GM19455 (cell line): ENCODE measurements around the gene FAM81B.

Experiments used
- ATAC-seq: cut with Tn5 transposase; IDR thresholded peaks from one replicate; pipeline ENCODE4 v1.9.1; 2021; ENCODE audit not compliant: unreplicated experiment

The FAM81B gene

DNA sequence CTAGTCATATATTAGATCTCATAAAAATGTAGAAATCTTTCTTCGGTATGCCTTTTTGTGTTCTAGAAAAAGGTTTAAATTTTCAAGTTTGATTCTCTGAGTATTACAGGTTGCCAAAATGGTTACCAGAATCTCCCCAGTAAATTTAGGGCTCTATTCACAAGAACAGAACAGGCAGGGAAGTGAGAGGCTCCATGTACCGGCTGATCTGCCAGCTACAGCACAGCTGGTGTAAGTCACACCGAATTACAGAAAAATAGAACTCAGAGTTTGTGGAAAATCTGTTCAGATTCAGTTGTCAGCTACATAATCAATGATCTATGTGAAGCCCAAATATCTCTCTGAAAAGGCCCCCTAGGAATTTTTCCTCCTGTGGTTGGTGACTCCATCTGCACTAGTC lies 10.5 kb downstream of the FAM81B start:
- no peak for ATAC-seq

- no peak for ATAC-seq
Measured at GRCh38 chr5:95403996-95404395, 12.8 kb downstream of the FAM81B start.

DNA sequence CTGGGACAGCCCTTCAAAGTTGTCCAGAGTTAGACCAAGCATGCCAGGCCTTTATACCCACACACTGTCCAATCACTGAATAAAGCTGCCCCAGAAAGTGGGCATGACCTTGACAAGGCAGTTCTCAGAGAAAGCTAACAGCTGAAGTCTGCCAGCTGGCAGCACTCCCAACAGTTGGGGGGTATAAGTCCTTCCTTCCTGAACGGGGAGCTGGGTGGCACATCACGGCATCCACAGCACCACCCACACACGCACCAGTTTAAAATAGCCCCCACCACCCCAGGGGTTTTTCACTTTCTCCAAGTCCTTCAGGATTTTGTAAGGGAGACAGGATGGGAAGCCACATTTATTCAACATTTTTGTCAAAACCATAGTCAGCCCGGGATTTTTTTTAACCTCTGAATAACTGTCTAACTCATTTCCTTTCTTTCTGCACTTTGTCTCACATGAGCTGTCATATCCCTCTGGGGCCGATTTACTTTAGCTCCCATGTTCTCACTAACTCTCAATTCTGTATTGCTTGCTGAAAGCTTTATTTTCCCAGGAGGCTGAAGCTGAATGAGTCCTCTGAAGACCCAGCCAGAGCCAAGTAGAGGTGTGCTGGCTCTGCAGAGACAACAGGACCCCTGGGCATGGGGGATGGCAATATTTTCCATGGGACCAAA lies 15.4 kb downstream of the FAM81B start:
- ATAC-seq, result no peak

- ATAC-seq, result no peak
Measured at GRCh38 chr5:95410279-95410678, 19.1 kb downstream of the FAM81B start.

- ATAC-seq, result no peak
Measured at GRCh38 chr5:95411474-95411873, 20.3 kb downstream of the FAM81B start.

DNA sequence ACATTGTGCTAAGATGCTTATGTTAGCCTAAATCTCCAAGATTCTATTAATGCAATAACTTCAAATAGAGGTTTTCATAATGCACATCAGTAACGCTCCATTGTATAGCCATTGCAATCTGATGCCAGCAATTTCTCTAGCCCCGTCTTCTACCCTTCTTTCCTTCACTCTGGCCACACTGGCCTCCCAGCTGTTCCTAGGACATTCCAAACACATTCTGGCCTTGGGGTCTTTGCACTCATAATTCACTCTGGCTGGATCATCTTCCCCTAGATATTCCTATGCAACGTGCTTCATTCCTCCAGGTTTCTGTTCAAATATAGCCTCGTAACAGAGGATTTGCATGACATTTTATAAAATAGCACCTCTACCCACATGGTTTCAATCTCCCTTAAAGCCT lies 23.3 kb downstream of the FAM81B start:
- no peak for ATAC-seq

DNA sequence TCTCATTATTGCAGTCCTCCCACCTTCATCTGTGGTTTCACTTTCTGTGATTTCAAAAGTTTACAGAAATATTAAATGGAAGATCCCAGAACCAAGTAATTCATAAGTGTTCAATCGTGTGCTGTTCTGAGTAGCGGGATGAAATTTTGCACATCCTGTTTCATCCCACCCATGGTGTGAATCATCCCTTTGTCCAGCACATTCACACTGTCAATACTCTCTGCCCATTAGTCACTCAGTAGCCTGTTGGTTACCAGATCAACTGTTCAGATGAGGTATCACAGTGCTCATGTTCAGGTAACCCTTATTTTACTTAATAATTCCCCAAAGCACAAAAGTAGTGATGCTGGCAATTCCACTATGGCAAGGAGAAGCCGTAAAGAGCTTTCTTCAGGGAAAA lies 26.8 kb downstream of the FAM81B start:
- no peak for ATAC-seq

DNA sequence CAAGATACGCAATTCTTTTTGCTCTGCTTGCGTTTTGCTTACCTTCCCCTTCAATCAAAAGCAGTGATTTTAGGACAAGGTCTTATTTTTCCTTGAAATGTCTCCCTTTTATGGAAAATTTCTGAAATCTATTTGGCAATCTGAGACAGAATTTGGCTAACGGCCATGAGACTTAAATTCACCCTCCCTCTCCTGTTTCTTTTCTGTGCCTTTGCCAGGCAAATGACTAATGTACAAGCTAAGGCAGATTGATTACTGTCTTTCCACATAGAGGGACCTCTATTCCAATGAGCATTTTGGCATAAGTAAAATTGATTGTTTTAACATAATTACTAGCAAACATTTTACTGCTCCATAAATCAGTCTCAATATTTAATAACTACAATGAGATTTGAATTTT lies 31.7 kb downstream of the FAM81B start:
- ATAC-seq, result no peak

GRCh38 chr5:95424016-95424415 lies 32.9 kb downstream of the FAM81B start:
- no peak for ATAC-seq

- peak; percentile 55 for ATAC-seq
Measured at GRCh38 chr5:95424526-95424925, 33.4 kb downstream of the FAM81B start.

GRCh38 chr5:95426227-95426626 lies 35.1 kb downstream of the FAM81B start:
- no peak for ATAC-seq

DNA sequence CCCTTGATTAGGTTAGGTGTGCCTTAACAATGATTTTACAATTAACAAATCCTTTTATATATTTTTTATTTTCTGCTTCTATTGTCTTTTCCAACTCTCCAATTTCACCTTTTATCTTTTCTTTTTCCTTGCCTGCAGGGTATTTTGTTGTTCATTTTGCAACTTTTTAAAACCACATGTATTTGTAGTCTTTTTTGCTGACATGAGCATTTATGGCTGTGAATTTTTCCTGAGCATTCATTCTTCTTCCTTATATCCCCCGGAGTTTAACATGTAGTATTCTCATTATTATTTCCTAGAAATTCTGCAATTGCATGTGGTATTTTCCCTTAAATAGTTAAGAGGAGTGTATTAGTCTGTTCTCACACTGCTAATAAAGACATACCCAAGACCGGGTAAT lies 41.6 kb downstream of the FAM81B start:
- no peak for ATAC-seq

DNA sequence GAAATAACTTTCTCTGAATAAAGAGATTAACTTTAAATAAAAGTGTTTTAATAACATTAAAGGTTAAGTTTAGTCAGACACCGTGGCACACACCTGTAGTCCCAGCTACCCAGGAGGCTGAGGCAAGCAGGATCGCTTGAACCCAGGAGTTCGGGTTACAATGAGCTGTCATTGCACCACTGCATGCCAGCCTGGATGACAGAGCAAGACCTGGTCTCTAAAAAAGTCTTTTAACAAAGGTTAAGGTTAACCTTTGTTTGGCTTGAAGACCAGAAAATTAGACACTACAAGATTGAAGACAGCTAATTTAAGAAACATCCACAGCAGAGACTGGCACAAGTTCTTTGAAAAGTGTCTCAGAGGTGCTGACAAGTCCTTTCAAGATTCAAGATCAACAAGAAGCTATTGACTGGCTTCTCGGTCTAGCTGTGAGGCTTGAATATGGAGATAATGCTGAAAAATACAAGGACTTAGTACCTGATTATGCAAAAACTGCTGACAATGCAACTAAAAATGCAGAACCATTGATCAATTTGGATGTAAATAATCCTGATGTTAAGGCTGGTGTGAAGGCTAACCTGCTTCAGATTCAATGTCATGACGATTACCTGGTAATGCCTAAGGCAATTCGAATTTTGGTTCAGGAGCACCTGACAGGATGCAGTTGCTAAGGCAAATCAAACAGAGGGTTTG lies 48.8 kb downstream of the FAM81B start:
- no peak for ATAC-seq

- ATAC-seq, result no peak
Measured at GRCh38 chr5:95440825-95441224, 49.7 kb downstream of the FAM81B start.

DNA sequence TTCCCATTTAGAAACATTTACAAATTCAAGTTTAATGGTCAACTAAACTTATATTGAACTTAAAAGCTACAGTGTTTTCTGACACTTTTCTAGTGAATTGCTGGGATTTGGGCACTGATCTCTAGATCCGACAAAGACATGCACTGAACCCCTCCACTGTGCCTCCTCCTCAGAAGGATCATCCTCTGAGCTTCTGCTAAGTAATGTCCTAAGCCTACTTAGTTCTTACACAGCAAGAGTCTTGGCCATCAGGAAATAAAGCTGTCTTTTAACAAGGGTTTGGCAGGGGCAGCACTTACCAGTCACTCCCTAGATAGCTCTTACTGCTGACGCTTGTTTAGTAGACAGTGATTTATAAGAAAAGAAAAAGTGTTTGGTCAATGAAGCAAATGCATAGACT lies 50.5 kb downstream of the FAM81B start:
- ATAC-seq, result no peak

DNA sequence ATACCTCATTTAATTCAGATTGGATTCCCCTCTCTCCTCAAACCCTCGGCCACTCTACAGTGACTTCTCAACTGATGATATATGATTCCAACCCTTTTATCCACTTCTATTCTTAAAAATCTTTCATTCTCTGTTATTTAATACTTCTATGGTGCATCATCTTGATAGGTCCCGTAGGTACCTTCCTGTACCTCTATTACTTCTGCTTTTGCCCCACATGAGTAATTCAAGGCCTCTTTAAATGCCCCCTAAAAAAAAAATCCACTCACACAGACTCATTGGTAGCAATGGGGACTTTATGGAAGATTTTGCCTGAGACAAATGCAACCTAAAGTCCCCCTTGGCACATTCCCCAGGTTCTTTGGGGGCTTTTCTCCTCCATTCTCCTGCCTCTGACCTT lies 54.3 kb downstream of the FAM81B start:
- no peak for ATAC-seq

- no peak for ATAC-seq
Measured at GRCh38 chr5:95445995-95446394, 54.8 kb downstream of the FAM81B start.

- no peak for ATAC-seq
Measured at GRCh38 chr5:95446560-95447221, 55.5 kb downstream of the FAM81B start.

DNA sequence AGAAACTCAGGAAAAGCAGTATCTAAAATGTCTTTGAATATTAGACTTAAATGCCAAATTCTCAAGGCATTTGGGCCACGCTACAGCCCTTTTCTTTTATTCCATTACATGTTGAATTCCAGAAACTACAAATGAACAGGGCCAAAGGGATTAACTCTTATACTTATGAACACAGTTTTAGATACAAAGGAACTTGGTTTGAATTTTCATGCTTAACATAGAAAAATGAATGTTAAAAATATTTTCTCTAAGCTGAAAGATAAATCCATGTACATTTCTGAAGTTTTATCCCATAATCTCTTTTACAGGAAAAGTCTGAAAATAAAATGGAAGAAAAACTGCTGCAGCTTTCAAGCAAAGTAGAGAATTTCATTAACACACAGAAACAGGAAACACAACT lies 56.8 kb downstream of the FAM81B start:
- ATAC-seq, result no peak

GRCh38 chr5:95448789-95449188 lies 57.6 kb downstream of the FAM81B start:
- ATAC-seq, result no peak

- no peak for ATAC-seq
Measured at GRCh38 chr5:95449460-95449859, 58.3 kb downstream of the FAM81B start.

- ATAC-seq, result no peak
Measured at GRCh38 chr5:95454536-95454935, 63.4 kb downstream of the FAM81B start.
